ENCODE data around the gene NAPEPLD. TPM values are rescaled to one million over a fixed set of nuclear protein-coding genes. Genes with fewer than 3 reads are reported as not detected.

Gene NAPEPLD
- total RNA-seq, 2 donors from 2014 or later: 2.4 to 3.7 TPM

GRCh38 chr7:103132995-103133688 lies 15.8 kb downstream of the NAPEPLD start:
- Mint-ChIP-seq H3K4me3 (no peak overlapping the region), H3K36me3 (ENCODE audit: low read depth) (peaks cover 9% of the 10 kb centered on the region), H3K4me1 (peaks cover 15% of the 10 kb centered on the region), H3K27ac (no peak overlapping the region), H3K27me3 (no peaks in the 10 kb centered on the region)
- DNase-seq (no peak), ATAC-seq (no peak)
- H3K9me3 ChIP-seq (ENCODE audit: control insufficient read depth, low read length, poor library complexity, severe bottlenecking): no peaks in the 10 kb centered on the region

- H3K36me3 Mint-ChIP-seq (ENCODE audit: low read depth): peaks cover 15% of the 10 kb centered on the region
- peaks cover 20% of the 10 kb centered on the region for H3K4me1 Mint-ChIP-seq
- no peak overlapping the region for H3K4me3 Mint-ChIP-seq
- H3K27ac Mint-ChIP-seq: no peak overlapping the region
- ATAC-seq (no peak), DNase-seq (no peak)
- H3K27me3 Mint-ChIP-seq: no peaks in the 10 kb centered on the region
- no peaks in the 10 kb centered on the region for H3K9me3 ChIP-seq (ENCODE audit: control insufficient read depth, low read length, poor library complexity, severe bottlenecking)
These were observed 17.8 kb downstream of the NAPEPLD start for GRCh38 chr7:103130901-103131624.

GRCh38 chr7:103129702-103130549 lies 19.0 kb downstream of the NAPEPLD start:
- Mint-ChIP-seq H3K4me1 (peaks cover 20% of the 10 kb centered on the region), H3K4me3 (no peak overlapping the region), H3K27me3 (no peaks in the 10 kb centered on the region), H3K27ac (no peak overlapping the region), H3K36me3 (ENCODE audit: low read depth) (peaks cover 15% of the 10 kb centered on the region)
- DNase-seq (no peak), ATAC-seq (no peak)
- no peaks in the 10 kb centered on the region for H3K9me3 ChIP-seq (ENCODE audit: control insufficient read depth, low read length, poor library complexity, severe bottlenecking)

DNA sequence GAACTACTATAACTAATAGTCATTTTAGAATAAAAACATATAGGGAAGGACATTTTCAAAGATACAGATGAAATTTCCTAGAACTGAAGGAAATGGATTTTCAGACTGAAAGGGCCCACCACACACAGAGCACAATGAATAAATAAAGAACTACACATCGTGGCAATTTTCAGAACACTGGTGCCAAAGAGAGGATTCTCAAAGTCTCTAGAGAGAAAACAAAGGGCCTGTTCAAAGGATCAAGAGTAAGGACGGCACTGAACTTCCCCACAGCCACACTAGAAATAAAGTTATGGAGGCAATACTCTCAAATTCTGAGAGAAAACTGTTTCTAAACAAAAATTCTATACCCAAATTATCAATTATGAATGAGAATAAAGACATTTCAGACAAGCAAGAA lies 21.9 kb downstream of the NAPEPLD start:
- H3K27me3 Mint-ChIP-seq: no peaks in the 10 kb centered on the region
- ATAC-seq (no peak), DNase-seq (no peak)
- H3K4me1 Mint-ChIP-seq: peaks cover 20% of the 10 kb centered on the region
- peaks cover 20% of the 10 kb centered on the region for H3K36me3 Mint-ChIP-seq (ENCODE audit: low read depth)
- no peak overlapping the region for H3K27ac Mint-ChIP-seq
- no peaks in the 10 kb centered on the region for H3K9me3 ChIP-seq (ENCODE audit: control insufficient read depth, low read length, poor library complexity, severe bottlenecking)
- H3K4me3 Mint-ChIP-seq: no peak overlapping the region

GRCh38 chr7:103124429-103124979 lies 24.4 kb downstream of the NAPEPLD start:
- Mint-ChIP-seq H3K4me3 (no peak overlapping the region), H3K4me1 (peaks cover 21% of the 10 kb centered on the region), H3K27me3 (no peaks in the 10 kb centered on the region), H3K36me3 (ENCODE audit: low read depth) (peaks cover 25% of the 10 kb centered on the region), H3K27ac (no peak overlapping the region)
- no peak for DNase-seq
- H3K9me3 ChIP-seq (ENCODE audit: control insufficient read depth, low read length, poor library complexity, severe bottlenecking): no peaks in the 10 kb centered on the region
- no peak for ATAC-seq

- no peak for ATAC-seq
- DNase-seq: no peak
- H3K27me3 Mint-ChIP-seq: no peaks in the 10 kb centered on the region
- H3K27ac Mint-ChIP-seq: peak overlapping the region; percentile 78
- H3K4me1 Mint-ChIP-seq: peaks cover 18% of the 10 kb centered on the region
- H3K4me3 Mint-ChIP-seq: no peak overlapping the region
- H3K9me3 ChIP-seq (ENCODE audit: control insufficient read depth, low read length, poor library complexity, severe bottlenecking): no peaks in the 10 kb centered on the region
- peaks cover 25% of the 10 kb centered on the region for H3K36me3 Mint-ChIP-seq (ENCODE audit: low read depth)
These were observed 25.4 kb downstream of the NAPEPLD start for GRCh38 chr7:103123529-103123928.

DNA sequence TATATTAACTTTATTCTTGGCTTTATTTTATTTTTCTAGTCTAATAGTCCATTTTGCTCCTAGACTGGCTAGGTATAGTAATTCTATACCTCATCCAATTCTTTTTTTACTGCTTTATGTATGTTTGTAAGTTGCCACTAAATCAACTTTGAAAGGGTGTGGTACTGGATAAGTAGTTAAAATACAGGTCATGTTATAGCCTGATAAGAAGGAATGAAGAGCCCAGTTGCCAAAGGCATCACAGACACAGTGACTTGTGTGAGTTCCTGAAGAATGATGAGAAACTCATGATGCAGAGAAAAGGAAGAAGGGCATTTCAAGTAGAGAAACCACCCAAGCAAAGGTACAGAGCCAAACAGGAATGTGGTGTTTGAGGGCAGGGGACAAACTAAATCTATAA lies 27.3 kb downstream of the NAPEPLD start:
- Mint-ChIP-seq H3K4me1 (peaks cover 8% of the 10 kb centered on the region), H3K4me3 (no peak overlapping the region), H3K27me3 (no peaks in the 10 kb centered on the region), H3K36me3 (ENCODE audit: low read depth) (peaks cover 16% of the 10 kb centered on the region), H3K27ac (peak overlapping the region; percentile 48)
- H3K9me3 ChIP-seq (ENCODE audit: control insufficient read depth, low read length, poor library complexity, severe bottlenecking): no peaks in the 10 kb centered on the region
- ATAC-seq (no peak), DNase-seq (no peak)

- Mint-ChIP-seq H3K36me3 (ENCODE audit: low read depth) (peaks cover 16% of the 10 kb centered on the region), H3K4me3 (no peak overlapping the region), H3K27ac (no peak overlapping the region), H3K27me3 (no peaks in the 10 kb centered on the region), H3K4me1 (peaks cover 8% of the 10 kb centered on the region)
- DNase-seq (no peak), ATAC-seq (no peak)
- H3K9me3 ChIP-seq (ENCODE audit: control insufficient read depth, low read length, poor library complexity, severe bottlenecking): no peaks in the 10 kb centered on the region
These were observed 28.5 kb downstream of the NAPEPLD start for GRCh38 chr7:103120362-103120761.

GRCh38 chr7:103119791-103120291 lies 29.1 kb downstream of the NAPEPLD start:
- Mint-ChIP-seq H3K27ac (no peak overlapping the region), H3K36me3 (ENCODE audit: low read depth) (peaks cover 16% of the 10 kb centered on the region), H3K4me1 (peaks cover 8% of the 10 kb centered on the region), H3K27me3 (no peaks in the 10 kb centered on the region), H3K4me3 (no peak overlapping the region)
- H3K9me3 ChIP-seq (ENCODE audit: control insufficient read depth, low read length, poor library complexity, severe bottlenecking): no peaks in the 10 kb centered on the region
- DNase-seq (no peak), ATAC-seq (no peak)

DNA sequence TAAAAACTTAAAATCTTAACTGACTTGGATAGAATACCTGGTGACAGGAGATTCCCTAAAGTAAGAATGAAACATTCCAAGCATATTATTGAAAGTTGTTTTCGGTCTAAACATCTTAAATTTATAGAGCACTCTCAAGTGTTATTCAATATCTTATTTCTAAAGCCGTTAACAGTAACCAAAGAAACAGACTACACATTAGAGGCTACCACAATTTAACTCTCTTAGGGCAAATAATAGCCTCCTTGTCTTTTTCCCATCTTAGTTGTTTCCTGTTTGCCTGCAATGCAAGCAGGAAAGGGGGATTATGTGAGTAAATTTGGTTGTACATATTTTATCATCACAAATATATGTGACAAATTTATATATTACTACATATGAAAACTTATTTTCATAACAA lies 31.4 kb downstream of the NAPEPLD start:
- ATAC-seq: no peak
- no peak overlapping the region for H3K27ac Mint-ChIP-seq

DNA sequence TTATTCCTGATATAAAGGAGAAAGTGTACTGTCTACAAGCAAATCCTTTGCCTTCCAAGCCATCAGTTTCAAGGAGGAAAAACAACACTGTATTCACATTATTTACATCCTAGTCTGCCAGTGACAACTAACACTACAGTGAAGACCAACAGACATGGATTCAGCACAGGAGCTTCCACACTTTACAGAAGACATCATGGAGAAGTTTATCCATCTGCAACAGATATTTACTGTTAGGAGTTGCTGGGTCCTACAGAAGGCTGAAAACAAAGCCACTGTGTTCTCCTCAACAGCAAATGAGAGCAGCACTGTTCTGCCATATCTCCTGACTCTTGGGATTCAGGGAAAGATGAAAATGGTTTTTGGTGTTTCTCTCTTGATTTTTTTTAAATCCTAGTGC lies 31.9 kb downstream of the NAPEPLD start:
- ATAC-seq (no peak), DNase-seq (no peak)
- H3K9me3 ChIP-seq (ENCODE audit: control insufficient read depth, low read length, poor library complexity, severe bottlenecking): no peaks in the 10 kb centered on the region
- Mint-ChIP-seq H3K27ac (no peak overlapping the region), H3K4me3 (no peak overlapping the region), H3K4me1 (peaks cover 4% of the 10 kb centered on the region), H3K27me3 (no peaks in the 10 kb centered on the region), H3K36me3 (ENCODE audit: low read depth) (peaks cover 9% of the 10 kb centered on the region)

More for the DNA sequence above, 31.4 kb downstream of the NAPEPLD start:
- Mint-ChIP-seq H3K36me3 (ENCODE audit: low read depth) (peaks cover 13% of the 10 kb centered on the region), H3K4me1 (peaks cover 6% of the 10 kb centered on the region), H3K4me3 (no peak overlapping the region), H3K27me3 (no peaks in the 10 kb centered on the region)
- DNase-seq: no peak
- no peaks in the 10 kb centered on the region for H3K9me3 ChIP-seq (ENCODE audit: control insufficient read depth, low read length, poor library complexity, severe bottlenecking)

DNA sequence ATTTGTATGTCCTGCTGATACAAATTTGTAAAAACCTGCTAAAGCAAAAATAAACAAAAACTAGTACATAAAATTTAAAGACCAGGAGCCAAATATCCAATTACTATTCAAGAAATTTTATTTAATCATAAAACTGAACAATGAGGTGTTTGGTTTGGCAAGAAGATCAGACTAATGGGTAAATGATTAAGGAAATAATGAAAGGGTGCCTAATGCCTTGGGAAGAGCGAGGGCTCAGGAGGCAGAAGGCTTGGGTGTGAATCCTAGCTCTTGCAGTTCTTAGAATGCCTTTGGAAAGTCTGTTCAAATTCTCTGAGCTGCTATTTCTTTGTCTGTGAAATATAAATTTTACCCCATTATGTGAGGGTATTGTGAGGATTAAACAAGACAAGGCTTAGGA lies 32.4 kb downstream of the NAPEPLD start:
- ATAC-seq (no peak), DNase-seq (no peak)
- H3K27ac Mint-ChIP-seq: no peak overlapping the region
- H3K36me3 Mint-ChIP-seq (ENCODE audit: low read depth): peaks cover 5% of the 10 kb centered on the region
- H3K4me3 Mint-ChIP-seq: no peak overlapping the region
- H3K27me3 Mint-ChIP-seq: no peaks in the 10 kb centered on the region
- peaks cover under 1% of the 10 kb centered on the region for H3K4me1 Mint-ChIP-seq
- no peaks in the 10 kb centered on the region for H3K9me3 ChIP-seq (ENCODE audit: control insufficient read depth, low read length, poor library complexity, severe bottlenecking)

- Mint-ChIP-seq H3K27ac (no peak overlapping the region), H3K4me3 (no peak overlapping the region), H3K36me3 (ENCODE audit: low read depth) (peaks cover 5% of the 10 kb centered on the region), H3K27me3 (no peaks in the 10 kb centered on the region), H3K4me1 (no peaks in the 10 kb centered on the region)
- no peak for DNase-seq
- no peaks in the 10 kb centered on the region for H3K9me3 ChIP-seq (ENCODE audit: control insufficient read depth, low read length, poor library complexity, severe bottlenecking)
- ATAC-seq: no peak
These were observed 33.1 kb downstream of the NAPEPLD start for GRCh38 chr7:103115771-103116170.
